IPS DF 4.7 (cell line): ENCODE results near the gene DNMT3A.
A peak's percentile ranks its signal among the peaks of the same experiment; 100 is the strongest.

Experiments used
- DNase-seq: peaks from one replicate; pipeline ENCODE4 v3.0.0-alpha.2; 2013; ENCODE audit warnings: low spot score; ENCODE audit errors: extremely low read depth

Gene DNMT3A

DNA sequence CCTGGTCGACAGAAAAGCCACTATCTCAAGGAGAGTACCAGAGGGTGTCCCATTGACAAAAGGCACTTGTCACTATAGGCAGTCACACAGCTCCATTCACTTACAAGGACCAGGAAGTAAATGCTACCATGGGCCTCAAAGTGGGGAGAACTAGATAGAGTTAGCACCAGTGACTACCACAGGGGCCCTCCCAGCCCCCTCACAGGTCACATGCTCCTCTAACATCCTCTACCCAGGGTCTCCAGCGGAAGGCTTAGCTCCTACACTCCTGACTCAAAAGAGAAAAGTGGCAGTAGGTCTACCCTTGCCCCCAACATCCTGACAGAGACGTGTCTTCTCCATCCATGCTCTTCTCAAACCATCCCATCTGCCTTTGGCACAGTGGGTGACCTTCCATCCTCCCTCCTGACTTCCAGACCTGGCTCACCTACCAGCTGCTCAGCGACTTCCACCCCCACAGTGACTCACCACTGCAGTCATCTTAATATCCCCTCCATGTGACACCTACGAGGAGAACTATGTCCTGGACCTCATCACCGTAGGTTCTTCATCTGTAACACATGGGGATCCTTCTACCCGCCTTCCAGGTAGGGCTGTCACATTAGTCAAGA, 5.6 kb upstream of the DNMT3A start:
- DNase-seq, result no peak

- DNase-seq, result no peak
These were observed 1.6 kb upstream of the DNMT3A start for GRCh38 chr2:25343187-25343825.

GRCh38 chr2:25342372-25343186, 854 bp upstream of the DNMT3A start:
- peak; percentile 38 for DNase-seq

- DNase-seq, result no peak
These were observed 556 bp downstream of the DNMT3A start for GRCh38 chr2:25341011-25341727.

GRCh38 chr2:25340181-25340921, 1.4 kb downstream of the DNMT3A start:
- DNase-seq, result no peak

- no peak for DNase-seq
These were observed 1.9 kb downstream of the DNMT3A start for GRCh38 chr2:25339791-25340180.

DNA sequence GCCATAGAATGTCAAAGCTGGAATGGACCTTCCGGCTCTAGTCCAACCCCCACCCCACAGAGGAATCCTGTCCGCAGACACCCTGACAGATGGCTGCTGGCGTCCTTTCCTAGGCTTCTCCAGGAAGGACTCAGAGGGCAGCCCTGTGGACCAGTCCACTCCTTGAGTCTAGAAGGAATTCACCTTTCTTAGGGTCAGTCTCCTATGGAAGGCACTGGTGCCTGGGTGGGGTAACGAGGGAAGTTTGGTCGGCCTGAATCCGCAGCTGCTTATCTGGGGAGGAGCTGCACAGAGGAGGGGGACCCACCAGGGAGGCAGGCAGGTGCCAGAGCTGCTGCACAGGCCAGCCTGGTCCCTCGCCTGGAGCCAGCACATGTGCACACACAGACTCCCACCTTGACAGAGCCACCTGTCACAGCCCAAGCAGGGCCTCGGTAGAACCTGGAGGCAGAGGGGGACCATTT, 2.5 kb downstream of the DNMT3A start:
- DNase-seq, result no peak

GRCh38 chr2:25338401-25338800, 3.3 kb downstream of the DNMT3A start:
- no peak for DNase-seq

DNA sequence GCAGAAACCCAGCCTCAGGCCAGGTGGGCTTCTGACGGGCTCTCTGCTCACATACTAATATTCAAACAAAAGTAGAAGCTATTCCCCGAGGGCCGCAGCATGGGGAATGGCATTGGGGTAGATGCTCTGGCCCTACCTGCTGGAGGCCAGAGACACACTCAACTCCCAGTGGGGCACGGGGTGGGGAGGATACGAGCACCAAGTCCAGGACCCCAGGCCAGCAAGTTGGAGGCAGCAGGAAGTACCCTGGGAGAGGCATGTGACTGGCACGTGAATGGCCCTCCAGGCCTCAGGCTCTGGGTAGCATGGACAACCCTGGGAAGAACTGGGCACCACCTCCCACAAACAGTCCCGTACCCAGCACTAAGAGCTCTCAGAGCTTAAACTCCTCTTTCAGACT, 3.8 kb downstream of the DNMT3A start:
- DNase-seq, result no peak

DNA sequence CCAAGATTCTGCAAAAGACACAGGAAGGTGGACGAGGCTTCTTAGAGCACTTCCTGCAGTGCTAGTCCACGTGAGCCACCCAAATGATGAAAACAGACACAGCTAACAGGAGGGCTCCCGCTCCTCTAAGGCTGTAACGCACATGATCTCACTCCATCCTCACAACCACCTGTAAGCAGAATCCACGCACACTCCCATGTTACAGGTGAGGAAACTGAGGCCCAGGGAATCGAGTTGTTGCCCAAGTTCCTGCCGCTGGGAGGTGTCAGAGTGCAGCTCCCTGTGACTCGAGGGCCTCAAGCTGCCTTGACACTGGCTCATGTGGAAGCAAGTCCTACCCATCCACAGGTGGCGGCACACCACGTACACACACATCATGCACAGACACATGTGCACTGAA, 4.4 kb downstream of the DNMT3A start:
- DNase-seq, result no peak

DNA sequence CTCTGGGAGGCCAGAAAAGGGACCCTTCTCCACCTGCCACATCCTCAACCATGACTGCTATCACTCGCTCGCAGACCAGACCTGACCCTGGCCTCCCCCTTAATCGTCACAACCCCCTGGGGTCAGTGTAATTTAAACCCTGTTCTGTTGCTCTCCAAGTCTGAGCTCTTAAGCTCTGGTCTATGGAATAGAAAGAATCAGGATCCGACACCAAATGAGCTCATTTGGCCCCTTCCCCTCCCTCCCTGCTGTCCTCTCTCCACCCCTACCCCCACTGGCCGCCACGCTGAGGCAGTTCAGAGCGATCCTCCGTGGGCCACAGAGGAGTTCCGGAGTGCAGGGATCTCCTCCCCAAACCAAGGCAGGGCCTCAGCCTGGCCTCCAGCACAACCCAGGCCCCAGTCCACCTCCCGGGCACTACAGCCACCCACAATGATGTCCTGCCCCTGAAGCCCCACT, 5.3 kb downstream of the DNMT3A start:
- no peak for DNase-seq

DNA sequence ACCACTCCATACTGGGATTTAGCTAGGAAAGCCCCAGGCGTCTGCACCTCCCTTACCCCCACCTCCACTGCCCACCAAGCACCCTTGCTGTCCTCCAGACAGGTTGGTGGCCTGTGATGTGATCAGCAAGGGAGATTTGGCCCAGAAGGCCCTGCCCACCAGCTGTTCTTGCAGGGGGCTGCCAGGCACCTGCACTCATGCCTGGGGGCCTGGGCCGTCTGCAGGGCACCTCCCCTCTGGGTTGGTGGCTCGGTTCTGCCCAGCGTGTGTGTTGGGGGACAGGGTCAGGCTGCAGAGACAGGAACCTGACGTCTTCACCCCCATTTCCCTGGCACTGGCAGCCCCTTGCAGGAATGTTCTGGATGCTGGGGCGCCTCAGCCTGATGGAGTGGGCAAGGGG, 5.8 kb downstream of the DNMT3A start:
- no peak for DNase-seq

- DNase-seq, result no peak
These were observed 6.5 kb downstream of the DNMT3A start for GRCh38 chr2:25335204-25335603.

DNA sequence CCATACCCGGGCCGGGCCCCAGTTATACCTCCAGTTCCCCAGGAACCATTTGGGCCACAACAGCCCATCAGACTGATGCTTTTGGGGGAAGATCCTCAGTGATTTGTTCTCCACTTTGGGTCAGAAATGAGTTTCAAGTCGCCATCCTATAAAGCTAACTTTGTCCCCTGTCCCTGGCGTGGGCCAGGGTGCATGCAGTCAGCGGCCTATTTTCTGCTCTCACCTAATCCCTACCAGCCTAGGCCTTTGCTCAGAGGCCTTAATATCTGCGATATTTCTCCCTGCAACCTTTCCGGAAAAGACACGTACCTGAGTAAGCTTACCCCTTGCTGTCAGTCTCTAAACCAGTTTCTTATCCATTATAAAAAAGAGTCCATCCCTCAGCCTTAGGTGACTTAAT, 7.2 kb downstream of the DNMT3A start:
- DNase-seq, result no peak

DNA sequence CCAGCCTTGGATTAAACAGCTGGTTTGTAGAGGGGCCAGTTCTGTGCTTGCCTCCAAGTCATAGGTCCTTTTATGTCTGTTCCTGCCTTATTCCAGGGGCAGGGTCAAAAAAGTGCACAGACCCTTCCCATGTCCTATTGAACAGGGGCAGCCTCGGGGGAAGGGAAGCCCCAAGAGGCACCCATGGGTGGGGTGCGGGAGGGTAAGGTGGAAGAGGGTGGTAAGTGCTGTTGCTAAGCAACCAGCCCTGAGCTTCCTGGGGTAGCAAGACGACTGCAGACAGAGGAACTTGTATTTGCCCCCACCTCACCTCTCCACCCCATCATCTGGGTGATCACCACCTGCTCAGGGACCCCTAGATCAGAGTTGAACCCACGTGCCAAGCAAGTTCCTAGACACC, 7.7 kb downstream of the DNMT3A start:
- DNase-seq, result no peak

DNA sequence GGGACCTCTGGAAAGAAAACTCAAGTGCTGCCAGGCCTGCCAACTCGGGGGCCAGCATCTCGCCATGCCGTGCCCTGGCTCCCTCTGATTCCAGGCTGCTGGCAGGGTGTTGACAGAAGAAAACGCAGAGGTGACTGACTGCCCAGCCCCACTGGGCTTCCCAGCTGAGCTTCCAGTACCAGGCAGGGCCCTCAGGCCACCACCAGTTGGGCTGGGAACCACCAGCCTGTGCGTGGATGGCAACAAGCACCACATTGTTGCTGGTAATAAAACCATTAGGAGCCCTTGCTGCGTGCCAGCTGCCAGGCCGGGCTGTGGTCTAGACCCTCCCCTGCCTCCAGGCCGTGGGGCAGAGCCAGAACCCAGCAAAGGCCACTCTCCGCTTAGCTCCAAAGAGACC, 9.2 kb downstream of the DNMT3A start:
- DNase-seq, result no peak

GRCh38 chr2:25331686-25332365, 9.9 kb downstream of the DNMT3A start:
- DNase-seq, result no peak

DNA sequence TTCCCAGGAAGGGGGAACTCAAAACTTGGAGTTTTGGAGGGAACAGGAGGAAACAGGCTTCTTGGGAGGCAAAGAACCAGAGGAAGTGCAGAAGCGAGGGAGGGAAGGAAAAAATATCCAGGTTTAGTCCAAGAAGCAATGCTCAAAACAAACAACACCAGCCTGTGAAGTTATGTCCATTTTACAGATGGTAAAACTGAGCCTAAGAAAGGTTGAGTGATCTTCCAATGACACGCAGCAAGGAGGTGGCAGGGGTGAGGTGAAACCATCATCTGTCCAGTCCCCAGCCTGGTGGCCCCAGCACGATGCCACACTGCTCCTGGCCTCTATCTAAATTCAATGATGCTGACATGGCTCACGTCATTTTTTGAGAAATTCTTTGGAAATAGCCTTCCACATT, 10.8 kb downstream of the DNMT3A start:
- DNase-seq, result no peak

GRCh38 chr2:25330273-25330672, 11.5 kb downstream of the DNMT3A start:
- DNase-seq, result no peak
